Suprapubic skin (tissue), 3 donors: Measurements from ENCODE around the gene IFT57.

ENCODE experiments used
- CTCF ChIP-seq, 2 donors: fragments of 200-600 bp in 1 of 2; fragments of 450-650 bp in 1 of 2; sonication (generic) in 1 of 2; IDR thresholded peaks; one replicate each; pipeline ENCODE4 v1.5.1; 2016 to 2019; ENCODE audit warnings: antibody characterized with exemption in 2 of 2, mild to moderate bottlenecking in 1 of 2, moderate library complexity in 1 of 2
- POLR2A ChIP-seq, 2 donors: fragments of 450-650 bp; IDR thresholded peaks; one replicate each; pipeline ENCODE4 v1.6.1; 2017; ENCODE audit warnings: antibody characterized with exemption in 2 of 2, mild to moderate bottlenecking in 2 of 2, moderate library complexity in 2 of 2

- TF ChIP-seq CTCF (IDR thresholded peaks at IDR 0.05): no peak
- TF ChIP-seq POLR2A (IDR thresholded peaks at IDR 0.05): no peak
Measured at GRCh38 chr3:108251265-108251664, 29.0 kb upstream of the IFT57 start.
